GM19324 (cell line): ENCODE data around the gene WBP2.
"Not testable (repeated sequence)": the region's sequence is repeated elsewhere in the genome, so short reads cannot be mapped to it uniquely, and the experiment has no call there.

ENCODE experiments used
- ATAC-seq: cut with Tn5 transposase; IDR thresholded peaks from one replicate; pipeline ENCODE4 v1.9.1; 2021; ENCODE audit warnings: mild to moderate bottlenecking, moderate library complexity; ENCODE audit not compliant: unreplicated experiment, low FRiP score

The WBP2 gene

GRCh38 chr17:75891022-75891604 lies 36.0 kb upstream of the WBP2 start:
- ATAC-seq = no peak

GRCh38 chr17:75889454-75889853 lies 34.3 kb upstream of the WBP2 start:
- ATAC-seq = no peak

- ATAC-seq = no peak
These were observed 33.3 kb upstream of the WBP2 start for GRCh38 chr17:75888484-75888883.

- not testable (repeated sequence) for ATAC-seq
These were observed 30.7 kb upstream of the WBP2 start for GRCh38 chr17:75885860-75886259.

GRCh38 chr17:75885431-75885830 lies 30.3 kb upstream of the WBP2 start:
- ATAC-seq = no peak

- ATAC-seq = no peak
These were observed 26.7 kb upstream of the WBP2 start for GRCh38 chr17:75881678-75882454.

GRCh38 chr17:75880266-75880665 lies 25.1 kb upstream of the WBP2 start:
- no peak for ATAC-seq

GRCh38 chr17:75878174-75878998 lies 23.3 kb upstream of the WBP2 start, which contains the start of gene TRIM47:
Gene TRIM47, minus strand, starts transcription at chr17:75878581. Its CDS starts 33 bp downstream, at chr17:75878548.
- no peak for ATAC-seq

GRCh38 chr17:75877752-75878173 lies 22.6 kb upstream of the WBP2 start:
- ATAC-seq = no peak

GRCh38 chr17:75876938-75877751 lies 22.0 kb upstream of the WBP2 start:
- no peak for ATAC-seq

GRCh38 chr17:75876190-75876937 lies 21.2 kb upstream of the WBP2 start:
- no peak for ATAC-seq

- no peak for ATAC-seq
These were observed 20.7 kb upstream of the WBP2 start for GRCh38 chr17:75875940-75876189.

- ATAC-seq = no peak
These were observed 20.2 kb upstream of the WBP2 start for GRCh38 chr17:75875182-75875939.

GRCh38 chr17:75874323-75875181 lies 19.4 kb upstream of the WBP2 start:
- ATAC-seq = no peak

GRCh38 chr17:75873587-75874322 lies 18.6 kb upstream of the WBP2 start:
- ATAC-seq = no peak

- ATAC-seq = no peak
These were observed 17.6 kb upstream of the WBP2 start for GRCh38 chr17:75872434-75873351.

GRCh38 chr17:75870228-75870627 lies 15.1 kb upstream of the WBP2 start:
- ATAC-seq = not testable (repeated sequence)
